Right lobe of liver (tissue), 6 donors: ENCODE results near the gene ZNF322. TPM values are rescaled to one million over a fixed set of nuclear protein-coding genes. Genes with fewer than 3 reads are reported as not detected.

ENCODE experiments used
- ATAC-seq, 4 donors: fragments of 200-7000 bp; cut with Tn5 transposase; one replicate each; pipeline ENCODE4 v1.9.1; 2020; ENCODE audit warnings: mild to moderate bottlenecking in 4 of 4, moderate library complexity in 4 of 4
- DNase-seq, 3 donors: peaks; one replicate each; pipeline ENCODE4 v3.0.0-alpha.2; 2020
- H3K27ac ChIP-seq, 3 donors: fragments of 200-600 bp; one replicate each; pipeline ENCODE4 v1.8.0; 2022
- H3K27me3 ChIP-seq, 2 donors: fragments of 200-600 bp; one replicate each; pipeline ENCODE4 v1.8.0; 2022
- H3K36me3 ChIP-seq, 4 donors: fragments of 200-600 bp; sonication (generic) in 1 of 4; one replicate each; pipeline versions ENCODE4 v1.5.1 to v1.8.0; 2017 to 2022; ENCODE audit warnings: control low read depth in 1 of 4
- H3K4me1 ChIP-seq, 4 donors: fragments of 200-600 bp; sonication (generic) in 1 of 4; one replicate each; pipeline versions ENCODE4 v1.5.1 to v1.8.0; 2017 to 2022; ENCODE audit warnings: control low read depth in 1 of 4
- H3K4me3 ChIP-seq, 3 donors: fragments of 200-600 bp; one replicate each; pipeline ENCODE4 v1.8.0; 2022
- H3K9me3 ChIP-seq, 4 donors: fragments of 200-600 bp; sonication (generic) in 1 of 4; one replicate each; pipeline versions ENCODE4 v1.5.1 to v1.8.0; 2017 to 2022; ENCODE audit warnings: control low read depth in 1 of 4
- CTCF ChIP-seq, 4 donors: fragments of 200-600 bp in 3 of 4; fragments of 450-650 bp in 1 of 4; IDR thresholded peaks; one replicate each; pipeline versions ENCODE4 v1.5.1 to v1.8.0; 2016 to 2022; ENCODE audit warnings: antibody characterized with exemption in 4 of 4, mild to moderate bottlenecking in 2 of 4
- POLR2A ChIP-seq: fragments of 450-650 bp; IDR thresholded peaks from one replicate; pipeline ENCODE4 v1.6.1; 2017; ENCODE audit warnings: antibody characterized with exemption, mild to moderate bottlenecking
- WGBS: methylation state at CpG from one replicate; pipeline ENCODE4 v1.1.6; 2018; ENCODE audit warnings: low coverage, low lambda C conversion rate; ENCODE audit not compliant: insufficient coverage; ENCODE audit errors: missing lambda C conversion rate; 5-methylcytosine and 5-hydroxymethylcytosine counted together
- intact Hi-C, 2 donors: fragments of 100-400 bp; cut with DNase I; formaldehyde crosslinking; loops; one replicate each; pipeline versions ENCODE4 v1.11.2 to v1.14.1; 2022
- total RNA-seq, 6 experiments: library from RNA; depleted of rRNA in 2 of 6; stranded (reverse); fragments of >200 nt in 2 of 6; fragmentation: NEBNext Ultra II Directional in 3 of 6; extraction: Animal tissue kit (Norgen Biotek cat#: 25700) in 3 of 6; gene quantifications; one replicate each; pipeline versions ENCODE4 v1.1.0 to v1.2.4, GENCODE V29; 2016 to 2023
- donor health status: DM: no; HTN: yes; CAD: no.
- donor health status: DM: no; HTN: no; CAD: no.
- donor health status: DM: no; HTN: no; CAD: no.
- donor health status: DM: no; HTN: yes; CAD: no.
- donor health status: DM: no; HTN: yes; CAD: no.

ZNF322 gene
- total RNA-seq, 6 experiments from 2014 or later: 2.9 to 10.3 (median 8.6) TPM

DNA sequence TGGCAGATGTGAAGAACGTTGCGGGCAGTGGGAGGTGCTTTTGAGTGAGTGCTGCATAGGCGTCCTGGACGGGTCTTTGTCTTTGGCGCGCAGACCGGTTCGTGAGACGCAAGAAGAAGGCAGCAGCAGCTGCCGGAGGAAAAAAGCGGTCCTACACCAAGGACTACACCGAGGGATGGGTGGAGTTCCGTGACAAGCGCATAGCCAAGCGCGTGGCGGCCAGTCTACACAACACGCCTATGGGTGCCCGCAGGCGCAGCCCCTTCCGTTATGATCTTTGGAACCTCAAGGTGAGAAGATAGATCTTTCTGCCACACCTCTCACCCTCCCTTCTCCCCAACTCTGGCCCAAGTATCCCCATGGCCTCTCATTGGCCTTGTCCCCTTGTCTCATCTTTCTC is 61.7 kb downstream of the ZNF322 start:
- Histone ChIP-seq H3K27ac (no peak overlapping the region), H3K27me3 (peaks cover 4 to 6% of the 10 kb centered on the region in 2 donors), H3K4me1 (peaks cover 0 to 9% (median 2%) of the 10 kb centered on the region in 4 donors), H3K9me3 (no peaks in the 10 kb centered on the region), H3K36me3 (peaks cover 0 to 19% (median 6%) of the 10 kb centered on the region in 4 donors), H3K4me3 (peak overlapping the region; percentile 83 to 97 (median 96))
- no peak for ATAC-seq
- no peak for DNase-seq
- WGBS: 34% methylated on average over 10 of the region's 21 CpGs
- TF ChIP-seq CTCF (IDR thresholded peaks at IDR 0.05) (no peak), POLR2A (no peak)
- intact Hi-C loops: no loop called here

GRCh38 chr6:26597389-26597766 is 62.2 kb downstream of the ZNF322 start:
- TF ChIP-seq POLR2A (no peak), CTCF (IDR thresholded peaks at IDR 0.05) (no peak)
- Histone ChIP-seq H3K27me3 (peaks cover 5 to 6% of the 10 kb centered on the region in 2 donors), H3K27ac (peak overlapping the region; percentile 79 to 88 (median 88)), H3K9me3 (no peaks in the 10 kb centered on the region), H3K4me3 (peak overlapping the region; percentile 83 to 97 (median 96)), H3K36me3 (peaks cover 0 to 19% (median 6%) of the 10 kb centered on the region in 4 donors), H3K4me1 (peaks cover 0 to 9% (median 2%) of the 10 kb centered on the region in 4 donors)
- 3% methylated on average over 5 of the region's 10 CpGs for WGBS
- intact Hi-C loops: no loop called here
- ATAC-seq (no peak), DNase-seq (no peak)

DNA sequence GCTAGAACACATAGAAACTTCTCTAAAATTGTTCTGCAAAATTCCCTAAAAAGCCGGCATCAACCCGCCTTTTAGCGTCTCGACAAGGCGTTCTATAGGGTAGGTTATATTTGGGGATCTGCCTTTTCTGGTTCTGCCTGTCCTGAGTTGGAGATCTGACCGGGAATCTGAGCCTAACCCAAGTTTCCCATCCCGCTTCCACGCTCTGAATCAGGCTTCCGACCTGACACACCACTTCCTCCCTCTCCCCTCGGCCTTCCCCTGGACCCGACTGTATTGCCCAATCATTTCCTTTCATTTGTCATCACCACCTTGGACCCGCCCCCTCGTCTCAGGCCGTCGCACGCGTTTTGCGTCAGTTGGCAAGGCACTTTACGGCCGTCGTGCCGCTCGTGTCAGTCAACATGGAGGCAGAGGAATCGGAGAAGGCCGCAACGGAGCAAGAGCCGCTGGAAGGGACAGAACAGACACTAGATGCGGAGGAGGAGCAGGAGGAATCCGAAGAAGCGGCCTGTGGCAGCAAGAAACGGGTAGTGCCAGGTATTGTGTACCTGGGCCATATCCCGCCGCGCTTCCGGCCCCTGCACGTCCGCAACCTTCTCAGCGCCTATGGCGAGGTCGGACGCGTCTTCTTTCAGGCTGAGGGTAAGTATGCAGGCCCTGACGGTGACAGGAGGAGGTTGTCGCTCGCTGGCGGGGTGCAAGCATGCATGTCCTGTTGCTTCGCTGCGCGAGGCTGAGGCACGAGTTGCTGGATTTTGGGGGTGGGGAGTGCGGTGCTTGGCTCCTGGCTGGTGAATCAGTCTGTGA is 62.8 kb downstream of the ZNF322 start, which contains the start of gene ABT1:
Gene ABT1, plus strand, starts transcription at position 375 of the 810 bp plus-strand sequence. Its CDS starts 30 bp downstream, at position 405.
- peaks cover 0 to 9% (median 2%) of the 10 kb centered on the region in 4 donors for H3K4me1 ChIP-seq
- H3K27ac ChIP-seq: peak within 1 kb of the TSS; percentile 79 to 88 (median 88)
- under 1% methylated on average over 37 of the region's 51 CpGs for WGBS
- peak; percentile 93 to 96 (median 94) for ATAC-seq
- intact Hi-C loops: no loop called here
- H3K27me3 ChIP-seq: peaks cover 6 to 11% of the 10 kb centered on the region in 2 donors
- DNase-seq: peak; percentile 95 to 98 (median 97)
- H3K4me3 ChIP-seq: peak within 1 kb of the TSS; percentile 83 to 97 (median 96)
- H3K36me3 ChIP-seq: peaks cover 0 to 19% (median 6%) of the 10 kb centered on the region in 4 donors
- H3K9me3 ChIP-seq: no peaks in the 10 kb centered on the region
- TF ChIP-seq CTCF (IDR thresholded peaks at IDR 0.05): no peak
- peak; percentile 79 for TF ChIP-seq POLR2A

GRCh38 chr6:26595669-26596269 is 63.8 kb downstream of the ZNF322 start:
- TF ChIP-seq CTCF (IDR thresholded peaks at IDR 0.05) (peak; percentile 93 to 98 (median 98)), POLR2A (no peak)
- ATAC-seq (peak; percentile 86 to 91 (median 90)), DNase-seq (peak; percentile 93)
- H3K36me3 ChIP-seq: peaks cover 0 to 19% (median 6%) of the 10 kb centered on the region in 4 donors
- intact Hi-C loops: no loop called here
- H3K27ac ChIP-seq: peak overlapping the region; percentile 73 to 88 (median 88)
- H3K4me3 ChIP-seq: peak overlapping the region; percentile 27 to 97 (median 96)
- H3K4me1 ChIP-seq: peaks cover 0 to 9% (median 2%) of the 10 kb centered on the region in 4 donors
- under 1% methylated on average over 39 of the region's 39 CpGs for WGBS
- peaks cover 0 to 2% (median 0%) of the 10 kb centered on the region in 4 donors for H3K9me3 ChIP-seq
- H3K27me3 ChIP-seq: peaks cover 6 to 11% of the 10 kb centered on the region in 2 donors
